Activated T-cell treated with anti-CD3 and anti-CD28 coated beads, Interleukin-2, amount 50 U/mL, for 1 hour (primary cell): Measurements from ENCODE around the gene ZNF189.

Experiments used
- DNase-seq: peaks from one replicate; pipeline ENCODE4 v3.0.0-alpha.2; 2020

Gene ZNF189

DNA sequence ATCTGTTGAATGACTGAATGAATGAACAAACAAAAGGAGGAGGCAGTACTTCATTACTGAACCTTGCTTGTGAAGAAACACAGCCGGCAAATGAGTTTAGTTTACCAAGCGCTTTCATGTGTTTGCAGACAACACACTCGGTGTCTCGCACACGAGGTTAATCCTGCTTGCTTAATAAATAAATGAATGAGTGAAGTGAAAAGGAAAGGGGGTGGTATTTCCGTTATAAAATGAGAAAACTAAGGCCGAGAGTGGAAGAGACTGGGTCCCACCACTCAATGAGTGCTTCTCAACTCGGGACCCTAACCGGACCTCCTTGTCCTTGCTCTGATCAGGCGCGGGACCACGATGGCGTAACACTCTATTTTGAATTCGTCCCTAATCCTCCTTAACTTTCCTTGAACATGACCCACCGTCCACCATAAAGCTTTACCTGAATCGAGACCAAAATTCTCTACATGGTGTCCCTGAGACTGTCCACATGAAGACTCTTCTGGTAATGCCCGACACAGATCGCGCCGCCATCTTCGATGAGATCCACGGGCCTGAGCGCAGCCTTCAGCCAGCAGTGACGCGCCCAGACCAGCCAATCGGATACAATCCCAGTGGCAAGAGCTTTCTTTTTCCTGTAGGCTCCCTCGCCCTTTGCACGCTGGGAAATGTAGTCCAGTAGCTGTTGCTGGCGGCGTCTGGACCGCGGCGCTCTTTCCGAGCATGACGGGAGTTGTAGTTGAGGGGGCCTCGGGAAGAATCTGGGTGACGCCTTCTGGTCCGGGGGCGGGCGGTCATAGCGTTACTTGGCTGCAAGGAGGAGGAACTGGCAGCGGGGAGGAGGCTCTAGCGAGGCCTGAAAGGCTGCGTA, at the start of gene ZNF189, which contains the start of gene MRPL50:
Gene ZNF189 (plus strand): TSS at position 784 of the 862 bp plus-strand sequence. CDS start 306 bp downstream, outside the sequence.
Gene MRPL50 (minus strand): TSS at position 551 of the 862 bp plus-strand sequence. CDS start 26 bp downstream, at position 525.
- peak; percentile 91 for DNase-seq

DNA sequence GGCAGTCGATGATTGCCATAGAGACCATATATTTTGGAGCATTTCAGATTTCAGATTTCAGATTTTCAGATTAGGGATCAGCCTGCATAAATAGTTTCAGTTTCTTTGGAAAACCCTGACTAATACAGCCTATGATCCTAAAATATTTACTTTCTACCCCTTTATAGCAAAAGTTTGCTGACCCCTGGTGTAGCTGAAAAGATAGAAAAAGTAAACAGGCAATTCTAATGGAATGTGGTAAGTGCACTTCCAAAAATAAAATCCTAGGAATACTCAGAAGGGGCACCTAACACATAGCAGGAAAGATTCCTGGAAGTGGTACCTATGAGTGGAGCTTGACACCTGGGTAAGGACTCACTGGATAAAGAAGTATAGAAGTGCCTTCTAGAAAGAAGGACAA, 48.4 kb upstream of the ZNF189 start:
- DNase-seq: no peak

DNA sequence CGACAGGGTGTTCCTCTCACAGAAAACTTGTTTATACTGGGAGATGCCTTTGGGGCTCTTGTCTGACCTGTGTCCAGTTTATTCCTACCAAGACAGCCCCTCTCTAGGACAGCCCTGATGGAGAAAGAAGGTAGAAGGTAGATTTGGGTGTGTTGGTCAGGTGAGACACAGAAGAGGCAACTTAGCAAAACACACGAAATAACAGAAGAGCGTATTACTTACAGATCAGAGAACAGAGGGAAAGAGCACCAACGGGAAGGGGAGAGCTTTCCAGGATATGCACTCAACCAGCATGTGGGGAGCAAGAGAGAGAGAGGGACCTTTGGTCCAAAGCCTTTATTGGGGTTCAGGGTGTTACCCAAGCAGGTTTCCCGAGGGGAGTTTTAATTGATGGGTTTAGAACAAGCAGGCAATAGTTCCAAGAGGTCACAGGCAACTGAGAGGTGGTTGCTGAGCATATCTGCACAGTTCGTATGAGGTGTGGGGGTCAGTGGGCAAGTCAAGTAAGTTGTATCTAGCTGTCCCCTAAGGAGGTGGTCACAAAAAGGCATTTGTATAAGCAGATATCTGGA, 45.7 kb upstream of the ZNF189 start:
- no peak for DNase-seq

DNA sequence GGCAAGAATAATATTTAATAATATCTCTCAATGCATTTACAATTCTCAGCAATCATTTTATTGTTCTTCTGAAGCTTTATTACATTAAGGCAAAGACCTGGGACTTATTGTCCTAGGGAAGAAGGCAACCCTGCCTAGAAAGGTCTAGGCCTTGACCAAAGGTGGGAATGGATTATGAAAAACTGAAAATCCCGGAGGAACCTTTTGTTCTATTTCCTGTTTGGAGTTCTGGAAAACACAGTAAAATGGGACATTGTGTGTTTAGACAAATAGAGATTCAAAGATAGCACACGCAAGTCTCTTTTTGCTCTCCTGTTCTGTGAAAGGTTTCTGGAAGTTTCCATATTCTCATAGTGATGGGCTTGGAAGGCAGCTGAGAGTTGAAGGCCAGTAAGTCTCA, 45.0 kb upstream of the ZNF189 start:
- DNase-seq: no peak

DNA sequence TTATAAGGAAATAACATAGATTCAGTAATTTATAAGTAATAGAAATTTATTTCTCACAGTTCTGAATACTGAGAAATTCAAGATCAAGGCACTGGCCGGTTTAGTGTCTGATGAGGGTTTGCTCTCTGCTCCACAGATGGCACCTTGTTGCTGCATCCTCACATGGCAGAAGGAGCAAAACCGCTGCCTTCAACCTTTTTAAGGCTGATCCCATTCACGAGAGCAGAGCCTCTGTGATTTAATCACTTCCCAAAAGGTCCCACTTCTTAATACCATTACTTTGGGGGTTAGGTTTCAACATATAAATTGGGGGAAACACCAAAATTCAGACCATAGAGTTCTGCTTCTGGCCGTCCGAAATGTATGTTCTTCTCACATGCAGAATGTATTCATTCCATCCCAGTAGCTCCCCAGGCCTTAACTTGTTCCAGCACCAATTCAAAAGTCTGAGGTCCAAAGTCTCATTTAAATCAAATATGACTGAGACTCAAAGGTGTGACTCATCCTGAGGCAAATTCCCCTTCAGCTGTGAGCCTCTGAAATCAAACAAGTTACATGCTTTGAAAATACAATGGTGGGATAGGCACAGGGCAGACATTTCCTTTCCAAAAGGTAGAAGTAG, 44.4 kb upstream of the ZNF189 start:
- DNase-seq: no peak

DNA sequence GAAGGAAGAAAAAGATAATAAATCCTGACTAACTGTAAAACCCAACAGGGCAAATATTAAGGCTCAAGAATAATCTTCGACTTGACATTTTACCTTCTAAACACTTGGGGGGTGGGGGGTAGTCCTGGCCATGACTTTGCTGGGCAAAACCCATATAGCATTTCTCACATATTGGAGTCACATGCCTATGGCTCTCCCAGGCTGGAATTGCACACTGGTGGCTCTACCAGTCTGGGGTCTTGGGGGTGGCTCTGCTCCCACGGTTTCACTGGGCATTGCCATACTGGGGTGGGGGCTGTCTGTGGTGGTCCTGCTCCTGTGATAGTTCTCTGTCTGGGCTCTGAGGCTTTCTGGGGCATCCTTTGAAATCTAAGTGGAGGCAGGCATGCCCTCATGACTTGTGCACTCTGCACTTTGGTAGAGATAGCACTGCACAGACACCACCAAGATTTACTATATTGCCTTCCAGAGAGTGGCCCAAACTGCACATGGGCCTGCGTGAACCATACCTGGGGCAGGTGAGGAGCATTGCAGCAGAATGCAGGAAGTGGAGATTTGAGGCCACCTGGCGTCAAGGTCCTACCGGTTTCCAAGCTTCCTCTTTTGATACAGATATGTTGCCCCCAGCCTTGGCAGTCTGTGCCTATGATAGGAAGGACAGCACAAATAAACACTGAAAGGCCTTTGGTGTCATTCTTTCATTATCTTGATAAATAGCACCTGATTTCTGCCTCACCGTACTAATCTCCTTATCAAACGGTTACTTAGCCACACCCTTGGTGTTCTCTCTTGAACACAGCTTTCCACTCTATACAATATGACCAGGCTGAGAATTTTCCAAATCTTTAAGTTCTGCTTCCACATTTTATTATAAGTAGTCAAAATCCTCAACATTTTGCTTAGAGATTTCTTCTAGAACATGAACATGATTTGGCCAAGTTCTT, 43.6 kb upstream of the ZNF189 start:
- DNase-seq: no peak

DNA sequence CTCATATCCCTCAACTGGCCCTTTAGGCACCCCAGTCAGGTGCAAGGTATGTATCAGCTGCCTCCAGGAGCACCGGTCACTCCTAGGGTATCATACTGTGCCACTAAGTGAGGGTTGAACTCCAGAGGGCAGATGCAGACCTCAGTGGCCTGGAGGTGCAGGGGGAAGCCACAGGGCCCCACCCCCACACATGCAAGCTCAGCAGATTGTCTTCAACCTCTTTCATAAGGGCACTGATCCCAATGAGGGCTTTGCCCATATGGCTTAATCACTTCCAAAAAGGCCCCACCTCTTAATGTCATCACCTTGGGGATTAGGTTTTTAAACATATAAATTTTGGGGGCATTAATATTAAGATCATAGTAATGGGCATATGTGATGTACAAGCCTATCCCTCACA, 42.0 kb upstream of the ZNF189 start:
- no peak for DNase-seq

DNA sequence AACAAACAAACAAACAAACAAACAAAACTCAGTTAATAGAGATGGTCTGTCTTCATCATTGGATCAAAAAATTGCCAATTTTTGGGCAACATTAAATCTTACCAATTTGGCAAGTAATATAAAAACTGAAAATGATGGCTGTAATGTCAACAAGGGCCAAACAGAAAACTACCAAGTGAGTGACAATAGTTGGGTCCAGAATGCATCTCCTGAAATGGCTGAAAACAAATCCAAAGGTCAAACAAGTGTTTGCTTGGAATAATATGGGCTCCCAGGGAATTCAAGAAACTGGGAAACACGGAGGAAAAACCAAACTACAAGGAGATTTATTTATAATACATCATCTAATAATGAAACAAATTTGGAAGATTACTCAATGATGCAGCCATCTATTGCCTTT, 39.0 kb upstream of the ZNF189 start:
- DNase-seq: no peak

DNA sequence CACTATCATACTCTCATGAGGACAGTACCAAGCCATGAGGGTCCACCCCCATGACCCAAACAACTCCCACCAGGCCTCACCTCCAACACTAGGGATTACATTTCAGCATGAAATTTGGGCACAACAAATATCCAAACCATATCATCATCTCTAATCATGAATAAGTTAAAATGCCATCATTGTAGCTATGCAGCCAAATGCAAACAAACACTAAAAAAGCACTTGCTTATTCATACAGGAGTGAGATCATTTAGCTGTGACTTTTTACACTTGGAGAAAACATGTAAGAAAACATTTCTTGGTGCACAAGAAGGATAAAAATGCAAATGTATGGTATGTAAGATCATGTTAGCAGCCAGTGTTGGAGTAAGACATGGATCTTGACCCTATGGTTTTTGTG, 38.0 kb upstream of the ZNF189 start:
- no peak for DNase-seq

DNA sequence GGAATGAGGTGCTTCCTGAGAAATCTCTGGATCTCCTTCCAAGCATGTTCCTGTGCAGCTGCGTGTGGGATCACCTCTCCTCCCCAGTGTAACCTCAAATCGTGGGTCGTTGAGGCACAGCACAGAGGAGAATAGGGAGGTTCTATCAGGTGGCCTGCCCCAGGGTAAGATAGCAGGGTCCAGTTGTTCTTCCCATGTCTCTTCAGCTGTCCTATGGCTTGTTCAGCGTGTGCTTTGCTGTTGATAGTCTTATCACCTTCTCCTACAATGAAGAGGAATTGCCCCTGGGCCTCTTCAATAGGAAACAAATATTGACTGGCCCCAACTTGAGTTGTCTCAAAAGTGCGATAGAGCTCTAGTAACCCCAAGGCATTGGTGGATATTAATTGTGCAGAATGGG, 36.2 kb upstream of the ZNF189 start:
- no peak for DNase-seq

DNA sequence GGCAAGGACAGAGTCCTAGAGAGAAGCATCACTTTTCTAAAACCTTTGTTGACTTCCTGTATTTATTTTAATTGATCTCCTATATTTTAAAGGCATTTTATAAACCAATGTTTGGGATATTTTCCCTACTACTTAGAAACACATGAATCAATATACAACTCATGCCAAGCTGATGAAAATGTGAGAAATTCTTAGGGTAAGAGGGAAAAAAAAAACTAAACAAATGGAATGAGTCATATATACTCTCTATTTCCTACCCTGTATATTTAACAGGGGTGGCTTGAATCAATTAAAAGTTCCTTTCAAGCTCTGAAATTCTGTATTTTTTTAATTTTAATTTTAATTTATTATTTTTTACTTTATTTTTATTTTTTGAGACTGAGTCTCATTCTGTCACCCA, 33.5 kb upstream of the ZNF189 start:
- no peak for DNase-seq

DNA sequence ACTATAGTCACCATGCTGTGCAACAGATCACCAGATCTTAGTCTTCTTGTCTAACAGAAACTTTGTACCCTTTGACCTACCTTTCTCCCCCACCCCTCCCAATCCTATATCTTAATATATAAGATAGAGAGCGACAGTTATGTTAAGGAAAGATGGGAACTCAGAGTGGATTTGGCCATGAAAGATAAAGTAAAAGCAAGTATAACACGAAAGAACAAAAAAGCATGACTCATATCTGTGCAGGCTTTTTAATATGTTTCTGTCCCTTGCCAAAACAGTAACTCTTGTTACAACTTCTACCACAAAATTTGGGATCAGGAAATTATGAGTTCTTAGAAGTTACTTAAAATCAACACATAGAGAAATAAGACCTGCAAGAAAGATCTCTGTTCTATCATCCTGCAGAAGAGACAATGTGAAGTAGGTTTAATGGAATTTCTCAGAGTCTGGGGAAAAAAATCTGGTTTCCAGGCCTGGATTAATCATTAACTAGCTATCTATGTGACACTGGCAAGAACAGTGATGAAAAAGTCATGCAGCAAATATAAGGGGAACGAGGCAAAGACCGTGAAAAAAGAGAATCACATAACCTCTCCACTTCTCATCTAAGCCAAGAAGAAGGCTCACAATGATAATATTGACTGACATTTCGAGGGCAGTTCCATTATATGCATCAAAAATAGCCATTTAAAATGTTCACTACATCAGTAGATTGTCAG, 32.5 kb upstream of the ZNF189 start:
- DNase-seq: no peak

DNA sequence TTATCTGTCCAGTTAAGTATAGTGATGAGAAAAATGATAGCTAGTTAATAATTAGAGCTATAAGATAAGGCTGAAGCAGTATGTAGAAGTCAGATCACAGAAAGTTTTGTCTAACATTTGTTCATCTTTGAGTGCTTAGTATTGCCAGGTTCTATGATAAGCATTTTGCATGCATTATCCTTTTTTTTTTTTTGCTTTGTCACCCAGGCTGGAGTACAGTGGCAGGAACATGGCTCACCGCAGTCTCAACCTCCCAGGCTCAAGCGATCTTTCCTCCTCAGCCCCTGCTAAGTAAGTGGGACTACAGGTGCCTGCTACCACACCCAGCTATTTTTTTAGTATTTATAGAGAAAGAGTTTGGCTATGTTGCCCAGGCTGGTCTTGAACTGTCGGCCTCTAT, 31.3 kb upstream of the ZNF189 start:
- no peak for DNase-seq

DNA sequence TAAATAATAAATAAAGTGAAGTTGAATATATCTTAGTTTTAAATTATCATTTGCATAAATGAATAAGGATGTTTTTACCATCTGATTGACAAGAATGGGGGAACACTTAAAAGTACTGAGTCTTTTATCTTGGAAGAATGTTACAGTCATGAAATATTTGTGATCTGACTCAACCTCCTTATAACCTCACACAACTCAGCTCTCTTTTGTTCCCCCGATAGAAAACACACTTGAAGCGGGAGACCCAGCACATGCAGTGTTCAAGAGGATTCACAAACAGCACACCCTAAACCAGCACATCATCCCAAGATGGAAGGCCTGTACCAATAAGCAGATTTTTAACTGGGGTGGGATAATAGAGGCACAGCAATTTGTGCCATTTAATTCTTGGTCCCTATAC, 29.4 kb upstream of the ZNF189 start:
- no peak for DNase-seq

DNA sequence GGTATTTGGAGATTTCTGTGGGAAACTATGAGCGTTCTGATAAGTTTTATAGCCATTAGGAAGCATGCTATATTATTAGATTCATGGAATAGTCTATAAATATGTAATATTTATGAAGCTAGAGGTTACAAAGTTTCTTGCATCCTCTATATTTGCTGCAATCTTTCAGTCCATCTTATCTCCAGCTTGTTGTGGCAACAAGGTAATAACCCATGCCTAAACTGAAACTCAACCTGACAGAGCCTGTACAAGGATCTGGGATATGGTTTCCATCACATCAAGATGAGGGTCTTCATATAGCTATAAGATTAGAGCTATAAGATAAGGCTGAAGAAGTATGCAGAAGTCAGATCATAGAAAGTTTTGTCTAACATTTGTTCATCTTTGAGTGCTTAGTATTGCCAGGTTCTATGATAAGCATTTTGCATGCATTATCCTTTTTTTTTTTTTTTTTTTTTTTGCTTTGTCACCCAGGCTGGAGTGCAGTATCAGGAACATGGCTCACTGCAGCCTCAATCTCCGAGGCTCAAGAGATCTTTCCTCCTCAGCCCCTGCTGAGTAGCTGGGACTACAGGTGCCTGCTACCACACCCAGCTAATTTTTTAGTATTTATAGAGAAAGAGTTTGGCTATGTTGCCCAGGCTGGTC, 28.6 kb upstream of the ZNF189 start:
- DNase-seq: no peak

DNA sequence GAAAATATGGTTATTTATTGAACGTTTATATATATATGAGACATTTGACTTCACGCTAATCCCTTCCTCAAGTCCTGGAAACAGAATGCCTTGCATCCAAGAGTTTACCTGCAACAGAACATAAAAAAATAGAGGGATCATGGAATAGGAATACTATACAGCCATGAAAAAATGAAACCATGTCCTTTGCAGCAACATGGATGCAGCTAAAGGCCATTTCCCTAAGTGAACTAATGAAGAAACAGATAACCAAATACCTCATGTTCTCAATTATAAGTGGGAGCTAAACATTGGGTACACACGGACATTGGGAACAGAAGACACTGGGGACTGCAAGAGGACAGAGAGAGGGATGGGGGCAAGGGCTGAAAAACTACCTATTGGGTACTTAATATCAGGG, 26.8 kb upstream of the ZNF189 start:
- no peak for DNase-seq

DNA sequence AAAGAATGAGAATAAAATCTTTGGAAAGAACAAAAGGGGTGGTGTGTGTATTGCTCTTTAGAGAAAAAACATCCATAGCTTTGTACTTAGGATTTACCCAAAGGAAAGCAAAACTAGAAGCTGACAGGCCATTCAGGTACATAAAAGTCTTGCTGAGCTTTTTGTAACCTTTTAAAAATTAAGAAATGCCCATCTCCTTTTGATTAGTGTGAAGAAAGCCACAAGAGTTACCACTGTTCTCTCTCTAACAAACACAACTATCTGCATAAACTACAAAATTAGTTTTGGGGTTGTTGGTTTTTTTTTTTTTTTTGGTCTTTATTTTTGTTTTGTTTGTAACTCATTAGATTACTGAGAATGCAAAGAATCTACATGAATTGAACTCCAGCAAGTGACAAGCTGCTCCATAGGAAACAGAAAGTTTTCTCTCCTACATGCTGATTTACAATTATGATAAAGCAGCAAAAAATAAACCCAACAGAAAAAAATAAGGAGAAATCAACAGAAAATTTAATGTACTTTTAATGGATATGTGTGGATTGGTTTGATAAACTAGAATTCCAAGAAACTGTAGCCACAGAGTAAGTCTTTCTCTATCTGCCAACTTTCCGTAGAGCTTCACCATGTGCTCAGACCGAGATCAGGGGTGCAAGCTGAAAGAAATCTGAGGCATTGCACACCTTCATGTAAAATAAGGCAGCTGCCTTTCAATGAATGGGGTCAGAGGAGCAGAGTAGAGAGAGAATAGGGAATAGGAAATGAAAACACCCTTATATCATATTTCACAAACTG, 26.1 kb upstream of the ZNF189 start:
- no peak for DNase-seq

DNA sequence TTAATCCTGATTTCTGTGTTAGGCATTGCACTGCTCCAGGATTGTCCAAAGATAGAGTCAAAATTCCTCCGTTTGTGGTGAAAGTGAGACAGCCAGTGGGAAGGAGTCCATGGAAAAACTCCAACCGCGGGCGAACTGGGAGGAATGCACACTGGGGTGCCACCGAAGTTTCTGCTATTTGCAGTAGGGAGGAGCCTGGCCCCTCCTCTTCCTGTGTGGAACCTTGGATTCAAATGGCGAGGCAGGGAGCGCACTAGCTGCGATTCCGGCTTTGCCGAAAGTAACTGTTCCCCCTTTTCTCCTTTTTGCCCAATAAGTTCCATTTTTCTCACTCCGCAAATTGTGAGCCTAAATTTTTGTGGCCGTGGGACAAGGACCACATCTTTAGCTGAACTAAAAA, 23.1 kb upstream of the ZNF189 start:
- no peak for DNase-seq

DNA sequence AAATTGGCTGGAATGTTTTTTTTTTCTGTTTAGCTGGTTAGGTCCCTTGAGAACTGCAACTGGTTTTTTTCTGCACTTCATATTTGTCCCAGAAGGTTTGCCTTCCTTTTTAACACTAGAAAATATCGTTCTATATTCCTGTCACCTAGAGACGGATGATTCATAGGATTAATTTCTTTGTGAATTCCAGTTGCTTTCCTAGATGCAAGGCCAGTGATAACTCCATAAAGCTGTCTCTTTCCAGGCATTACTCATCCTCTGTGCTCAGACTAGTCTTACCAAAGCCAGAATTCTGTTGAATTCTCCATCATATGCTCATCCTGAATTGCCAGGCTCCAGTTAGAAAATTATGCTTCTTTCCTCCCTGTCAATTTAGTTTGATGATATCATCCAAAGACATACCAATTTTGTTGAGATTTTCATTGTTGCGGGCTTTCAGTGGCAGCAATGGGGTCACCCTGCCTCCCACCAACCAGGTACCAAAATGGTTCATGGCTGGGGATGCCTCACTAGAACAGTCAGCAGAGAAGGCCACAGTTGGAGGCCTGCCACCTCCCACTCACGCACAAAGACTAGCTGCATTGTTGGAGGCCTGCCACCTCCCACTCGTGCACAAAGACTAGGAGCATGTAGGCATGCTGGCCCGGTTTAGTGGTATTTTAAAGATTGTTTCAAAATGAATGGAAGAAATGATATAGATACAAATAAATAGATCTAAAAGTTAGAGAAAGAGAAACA, 22.4 kb upstream of the ZNF189 start:
- DNase-seq: no peak

DNA sequence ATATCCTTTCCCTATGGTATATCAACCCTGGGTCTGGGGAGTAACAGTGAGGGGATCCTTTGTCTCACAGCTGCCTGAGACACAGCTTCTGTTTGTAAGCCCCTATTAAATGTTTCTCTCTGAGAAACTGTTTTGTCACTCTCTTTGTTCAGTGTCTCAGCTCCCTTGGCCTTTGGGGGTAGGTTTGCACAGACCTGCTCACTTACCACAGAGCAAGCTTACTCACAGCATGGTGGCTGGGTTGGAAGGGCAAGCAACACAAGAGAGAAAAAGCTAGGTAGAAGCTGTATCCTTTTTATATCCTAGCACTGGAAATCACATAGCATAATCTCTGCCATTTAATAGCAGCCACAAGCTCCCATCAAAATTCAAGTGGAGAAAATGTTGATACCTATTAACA, 18.4 kb upstream of the ZNF189 start:
- DNase-seq: no peak
